ENCODE data around the gene CACNA1D. TPM values are rescaled to one million over a fixed set of nuclear protein-coding genes. Genes with fewer than 3 reads are reported as not detected.
"Not testable (repeated sequence)": the region's sequence is repeated elsewhere in the genome, so short reads cannot be mapped to it uniquely, and the experiment has no call there.

Gene CACNA1D
- total RNA-seq (ENCODE audit: insufficient read depth, low replicate concordance), result 11.6 TPM

DNA sequence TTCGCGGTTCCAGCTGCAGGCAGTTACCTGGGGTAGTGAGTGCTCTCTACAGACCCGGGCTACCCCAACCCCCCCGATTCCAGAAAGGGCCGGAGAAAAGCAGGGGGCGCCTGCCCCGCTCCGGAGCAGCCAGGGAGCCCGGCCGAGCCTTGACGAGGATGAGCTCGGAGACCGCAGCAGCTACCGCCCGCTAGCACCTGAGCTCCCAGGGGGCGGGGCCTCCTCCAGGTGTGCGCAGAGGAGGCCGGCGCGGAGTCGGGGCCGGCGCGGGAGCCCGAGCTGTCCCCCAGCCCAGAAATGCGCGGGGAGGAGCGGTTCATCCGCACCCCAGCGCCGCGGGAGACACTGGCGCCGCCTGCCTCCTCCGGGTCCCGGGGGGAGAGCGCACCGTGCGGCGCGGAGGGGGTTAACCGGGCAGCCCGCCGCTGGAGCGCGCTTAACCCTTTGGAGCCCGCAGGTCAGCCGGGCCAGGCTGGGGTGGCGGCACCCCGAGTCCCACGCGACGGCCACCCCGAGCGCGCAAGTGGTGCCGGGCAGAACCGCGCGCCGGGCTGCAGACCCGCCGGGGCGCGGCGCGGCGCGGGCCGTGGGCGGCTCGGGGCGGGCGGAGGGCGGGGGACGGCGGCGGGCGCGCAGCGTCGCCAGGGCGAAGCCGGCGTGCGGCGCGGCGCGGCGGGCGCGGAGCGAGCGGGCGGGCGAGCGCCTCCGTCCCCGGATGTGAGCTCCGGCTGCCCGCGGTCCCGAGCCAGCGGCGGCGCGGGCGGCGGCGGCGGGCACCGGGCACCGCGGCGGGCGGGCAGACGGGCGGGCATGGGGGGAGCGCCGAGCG lies at the start of gene CACNA1D:
CACNA1D (plus strand) TSS at position 649 of the 829 bp plus-strand sequence. CDS start 556 bp downstream, outside the sequence.
- no peak for DNase-seq (ENCODE audit: low spot score)

DNA sequence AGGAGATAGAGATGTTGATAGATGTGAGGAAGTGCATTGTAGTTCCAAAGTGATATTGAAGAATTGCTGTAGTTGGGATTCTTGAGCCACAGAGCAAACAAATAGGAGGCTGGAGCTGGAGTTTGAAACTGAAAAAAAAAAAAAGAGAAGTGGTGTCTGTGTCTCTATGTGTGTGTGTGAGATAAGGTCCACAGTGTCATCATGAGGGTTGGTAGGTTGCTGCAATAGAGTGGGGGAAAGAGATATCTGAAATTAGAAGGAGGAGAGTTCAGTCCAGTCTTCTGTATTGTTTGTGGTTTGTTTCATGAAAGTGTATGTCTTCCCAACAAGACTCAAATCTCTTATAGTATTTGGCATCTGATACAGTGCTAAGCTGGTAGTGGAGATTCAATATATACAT lies 37.3 kb upstream of the CACNA1D start:
- DNase-seq (ENCODE audit: low spot score), result no peak

DNA sequence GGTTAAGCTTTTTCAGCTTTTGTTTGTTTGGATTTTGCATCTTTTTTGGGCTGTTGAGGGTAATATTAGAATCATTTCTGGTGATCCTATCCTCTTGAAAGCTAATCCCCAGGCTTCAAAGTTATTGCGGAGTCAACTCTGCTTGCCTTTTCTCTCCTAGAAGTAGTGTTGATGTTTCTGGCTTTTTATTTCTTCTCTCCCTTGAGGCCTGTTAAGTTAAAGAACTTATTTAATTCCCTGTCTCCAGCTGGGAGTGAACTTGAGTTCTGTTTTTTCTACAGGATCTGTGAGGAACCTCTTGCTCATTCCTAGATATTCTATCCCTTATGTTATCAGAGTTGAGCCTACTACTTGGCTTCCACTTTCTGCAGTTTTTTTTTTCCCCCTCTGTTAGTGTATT lies 34.1 kb upstream of the CACNA1D start:
- DNase-seq (ENCODE audit: low spot score), result peak; percentile 54

GRCh38 chr3:53464424-53464823 lies 30.0 kb upstream of the CACNA1D start:
- DNase-seq (ENCODE audit: low spot score), result no peak

DNA sequence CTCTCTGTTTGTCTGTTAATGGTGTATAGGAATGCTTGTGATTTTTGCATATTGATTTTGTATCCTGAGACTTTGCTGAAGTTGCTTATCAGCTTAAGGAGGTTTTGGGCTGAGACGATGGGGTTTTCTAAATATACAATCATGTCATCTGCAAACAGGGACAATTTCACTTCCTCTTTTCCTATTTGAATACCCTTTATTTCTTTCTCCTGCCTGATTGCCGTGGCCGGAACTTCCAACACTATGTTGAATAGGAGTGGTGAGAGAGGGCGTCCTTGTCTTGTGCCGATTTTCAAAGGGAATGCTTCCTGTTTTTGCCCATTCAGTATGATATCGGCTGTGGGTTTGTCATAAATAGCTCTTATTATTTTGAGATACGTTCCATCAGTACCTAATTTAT lies 24.7 kb upstream of the CACNA1D start:
- not testable (repeated sequence) for DNase-seq (ENCODE audit: low spot score)

DNA sequence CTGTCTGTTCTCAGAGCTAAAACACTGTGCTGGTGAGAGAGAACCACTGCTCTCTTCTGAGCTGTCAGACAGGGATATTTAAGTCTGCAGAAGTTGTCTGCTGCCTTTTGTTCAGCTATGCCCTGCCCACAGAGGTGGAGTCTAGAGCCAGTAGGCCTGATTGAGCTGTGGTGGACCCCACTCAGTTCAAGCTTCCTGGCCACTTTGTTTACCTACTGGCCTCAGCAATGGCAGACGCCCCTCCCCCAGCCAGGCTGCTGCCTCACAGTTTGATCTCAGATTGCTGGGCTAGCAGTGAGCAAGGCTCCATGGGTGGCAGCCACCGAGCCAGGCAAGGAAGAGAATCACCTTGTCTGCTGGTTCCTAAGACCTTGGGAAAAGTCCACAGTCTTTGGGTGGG lies 21.0 kb upstream of the CACNA1D start:
- DNase-seq (ENCODE audit: low spot score), result no peak

DNA sequence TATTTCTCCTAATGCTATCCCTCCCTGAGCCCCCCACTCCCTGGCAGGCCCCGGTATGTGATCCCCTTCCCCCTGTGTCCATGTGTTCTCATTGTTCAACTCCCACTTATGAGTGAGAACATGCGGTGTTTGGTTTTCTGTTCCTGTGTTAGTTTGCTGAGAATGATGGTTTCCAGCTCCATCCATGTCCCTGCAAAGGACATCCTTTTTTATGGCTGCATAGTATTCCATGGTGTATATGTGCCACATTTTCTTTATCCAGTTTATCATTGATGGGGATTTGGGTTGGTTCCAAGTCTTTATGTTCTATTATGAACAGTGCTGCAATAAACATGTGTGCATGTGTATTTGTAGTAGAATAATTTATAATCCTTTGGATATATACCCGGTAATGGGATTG lies 18.0 kb upstream of the CACNA1D start:
- DNase-seq (ENCODE audit: low spot score), result not testable (repeated sequence)

GRCh38 chr3:53477689-53478088 lies 16.7 kb upstream of the CACNA1D start:
- DNase-seq (ENCODE audit: low spot score), result not testable (repeated sequence)

GRCh38 chr3:53478166-53478830 lies 16.1 kb upstream of the CACNA1D start:
- no peak for DNase-seq (ENCODE audit: low spot score)

DNA sequence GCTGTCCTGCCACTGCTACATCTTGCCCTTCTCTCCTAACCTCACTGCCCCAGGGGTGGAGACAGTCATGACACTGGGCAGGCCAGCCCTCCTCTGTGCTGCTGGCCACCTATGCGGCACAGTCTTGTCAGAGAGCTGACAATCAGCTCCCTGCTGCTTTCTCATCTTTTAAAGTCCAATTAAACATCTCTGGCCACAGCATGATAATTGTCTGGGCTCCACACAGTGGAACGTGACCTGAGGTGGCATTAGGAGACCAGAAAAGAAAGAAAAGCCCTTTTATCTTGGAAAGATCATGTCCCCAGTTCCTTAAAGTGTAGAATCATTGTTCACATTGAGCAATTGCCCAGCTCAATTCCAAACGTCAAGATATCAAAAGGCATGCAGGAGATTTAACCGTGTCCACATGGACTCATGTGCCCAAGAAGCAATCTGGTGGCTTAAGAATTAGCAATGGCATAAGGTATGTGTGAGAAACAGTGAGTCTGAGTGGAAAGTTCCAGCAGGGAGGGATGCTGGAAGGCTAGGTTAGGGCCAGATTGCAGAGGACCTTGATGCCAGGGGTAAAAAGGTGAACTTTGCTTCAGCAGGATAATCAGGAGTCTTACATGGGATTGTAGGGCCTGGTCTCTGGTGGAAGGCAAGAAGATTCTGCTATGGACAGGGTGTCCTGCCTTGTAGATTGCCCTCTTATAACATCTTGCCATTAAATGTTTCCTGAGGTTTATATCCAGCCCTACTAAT lies 15.3 kb upstream of the CACNA1D start:
- no peak for DNase-seq (ENCODE audit: low spot score)

DNA sequence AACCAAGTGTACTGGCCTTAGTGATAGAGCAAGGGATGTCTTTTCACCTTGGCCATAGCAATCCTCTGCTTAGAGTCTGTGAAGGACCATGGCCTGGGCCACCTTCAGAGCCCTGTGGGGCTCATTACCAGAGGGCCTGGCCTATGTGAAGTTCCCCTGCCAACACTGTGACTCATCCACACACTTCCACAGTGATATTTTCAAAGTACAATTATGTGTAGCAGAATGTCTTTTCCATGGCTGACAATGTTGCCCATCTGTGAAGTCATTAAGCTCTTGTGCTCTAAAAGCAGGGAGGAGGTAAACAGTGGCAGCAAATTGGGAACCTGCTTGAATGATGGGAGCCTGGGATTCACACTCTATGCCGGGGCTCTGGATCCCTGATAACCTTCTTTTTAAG lies 12.2 kb upstream of the CACNA1D start:
- DNase-seq (ENCODE audit: low spot score), result no peak

- DNase-seq (ENCODE audit: low spot score), result no peak
Measured at GRCh38 chr3:53483821-53484220, 10.6 kb upstream of the CACNA1D start.

- DNase-seq (ENCODE audit: low spot score), result no peak
Measured at GRCh38 chr3:53484984-53485383, 9.4 kb upstream of the CACNA1D start.

GRCh38 chr3:53485675-53486403 lies 8.6 kb upstream of the CACNA1D start:
- DNase-seq (ENCODE audit: low spot score), result no peak

- no peak for DNase-seq (ENCODE audit: low spot score)
Measured at GRCh38 chr3:53486961-53487654, 7.3 kb upstream of the CACNA1D start.

GRCh38 chr3:53489386-53489785 lies 5.0 kb upstream of the CACNA1D start:
- no peak for DNase-seq (ENCODE audit: low spot score)

DNA sequence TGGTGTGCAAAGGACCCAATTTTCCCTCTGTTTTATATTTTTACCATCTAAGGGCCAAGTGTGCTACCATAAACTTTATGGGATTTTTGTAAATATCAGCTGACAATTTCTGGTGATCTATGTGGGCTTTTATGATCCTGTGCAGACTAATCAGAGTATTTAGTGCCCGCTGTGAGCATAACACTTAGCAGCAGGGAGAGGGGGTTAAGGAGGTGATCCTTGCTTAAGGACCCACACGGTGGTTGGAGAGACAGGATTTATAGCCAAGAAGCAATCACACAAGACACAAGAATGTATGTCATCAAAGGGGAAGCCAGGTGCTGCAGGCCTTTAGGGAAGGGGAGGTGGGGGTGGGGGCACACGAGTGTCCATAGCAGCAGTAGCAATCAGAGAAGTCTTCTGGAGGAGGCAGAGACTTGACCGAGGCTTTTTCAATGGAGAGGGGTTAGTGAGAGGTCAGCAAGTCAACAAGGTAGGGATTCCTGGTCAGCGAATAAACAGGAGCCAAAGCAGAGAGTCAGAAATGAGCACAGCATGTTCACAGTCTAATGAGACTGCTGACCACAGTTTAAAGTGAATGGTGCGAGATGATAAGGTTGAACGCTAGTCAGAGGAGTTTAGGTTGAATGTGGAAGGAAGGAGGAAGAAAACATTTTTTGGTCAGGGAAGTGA lies 4.5 kb upstream of the CACNA1D start:
- DNase-seq (ENCODE audit: low spot score), result no peak

DNA sequence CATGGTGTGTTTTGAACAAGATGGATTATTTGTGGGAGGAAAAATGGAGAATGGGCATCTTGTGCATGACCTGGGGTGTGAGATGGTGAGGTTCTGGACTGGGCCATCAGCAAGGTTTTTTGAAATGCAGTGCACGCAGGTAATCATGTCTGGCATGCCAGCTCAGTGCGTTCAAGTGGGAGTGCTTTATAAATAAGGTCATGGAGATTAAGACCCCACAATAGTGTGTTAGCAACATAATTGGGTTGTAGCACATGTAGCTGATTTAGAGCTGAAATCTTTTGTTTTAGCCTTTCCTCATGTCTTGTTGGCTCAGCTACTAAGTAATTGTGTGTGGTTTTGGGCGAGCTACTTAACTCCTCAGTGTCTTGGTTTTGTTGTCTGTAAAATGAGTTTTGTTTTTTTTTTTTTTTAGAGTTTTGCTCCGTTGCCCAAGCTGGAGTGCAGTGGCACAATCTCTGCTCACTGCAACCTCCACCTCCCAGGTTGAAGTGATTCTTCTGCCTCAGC lies 3.9 kb upstream of the CACNA1D start:
- no peak for DNase-seq (ENCODE audit: low spot score)

GRCh38 chr3:53491276-53491675 lies 3.1 kb upstream of the CACNA1D start:
- no peak for DNase-seq (ENCODE audit: low spot score)

- DNase-seq (ENCODE audit: low spot score), result no peak
Measured at GRCh38 chr3:53493595-53493962, 832 bp upstream of the CACNA1D start.

Data from umbilical cord (tissue), 2 donors.